SJCRH30 (cell line): ENCODE measurements around the gene RRP9. TPM values are rescaled to one million over a fixed set of nuclear protein-coding genes. Genes with fewer than 3 reads are reported as not detected.
"Not testable (repeated sequence)": the region's sequence is repeated elsewhere in the genome, so short reads cannot be mapped to it uniquely, and the experiment has no call there.

ENCODE experiments used
- DNase-seq, 2 experiments: peaks; one replicate each; pipeline ENCODE4 v3.0.0-alpha.2; 2015 to 2020
- H3K27ac ChIP-seq: fragments of 250-450 bp; sonication (Bioruptor Pico); 2 replicates; pipeline ENCODE4 v1.5.1; 2020; ENCODE audit warnings: mild to moderate bottlenecking, moderate library complexity
- H3K27me3 ChIP-seq: fragments of 250-450 bp; sonication (Bioruptor Pico); 2 replicates; pipeline ENCODE4 v1.5.1; 2020; ENCODE audit warnings: mild to moderate bottlenecking, moderate library complexity
- H3K36me3 ChIP-seq: fragments of 250-450 bp; sonication (Bioruptor Pico); 2 replicates; pipeline ENCODE4 v1.5.1; 2020; ENCODE audit warnings: mild to moderate bottlenecking, moderate library complexity
- H3K4me1 ChIP-seq: fragments of 250-450 bp; sonication (Bioruptor Pico); 2 replicates; pipeline ENCODE4 v1.5.1; 2020; ENCODE audit warnings: mild to moderate bottlenecking, moderate library complexity
- H3K4me3 ChIP-seq: fragments of 250-450 bp; sonication (Bioruptor Pico); 2 replicates; pipeline ENCODE4 v1.5.1; 2020; ENCODE audit warnings: mild to moderate bottlenecking, moderate library complexity
- H3K9me3 ChIP-seq: fragments of 250-450 bp; sonication (Bioruptor Pico); replicated peaks from 2 replicates; pipeline ENCODE4 v1.5.1; 2020; ENCODE audit warnings: mild to moderate bottlenecking, moderate library complexity
- total RNA-seq: library from RNA; depleted of rRNA; stranded (reverse); fragments of >200 nt; shearing (Covaris generic); gene quantifications from 2 replicates; pipeline ENCODE4 v1.2.3, GENCODE V29; 2014; rRNA removed

The RRP9 gene, protein sequence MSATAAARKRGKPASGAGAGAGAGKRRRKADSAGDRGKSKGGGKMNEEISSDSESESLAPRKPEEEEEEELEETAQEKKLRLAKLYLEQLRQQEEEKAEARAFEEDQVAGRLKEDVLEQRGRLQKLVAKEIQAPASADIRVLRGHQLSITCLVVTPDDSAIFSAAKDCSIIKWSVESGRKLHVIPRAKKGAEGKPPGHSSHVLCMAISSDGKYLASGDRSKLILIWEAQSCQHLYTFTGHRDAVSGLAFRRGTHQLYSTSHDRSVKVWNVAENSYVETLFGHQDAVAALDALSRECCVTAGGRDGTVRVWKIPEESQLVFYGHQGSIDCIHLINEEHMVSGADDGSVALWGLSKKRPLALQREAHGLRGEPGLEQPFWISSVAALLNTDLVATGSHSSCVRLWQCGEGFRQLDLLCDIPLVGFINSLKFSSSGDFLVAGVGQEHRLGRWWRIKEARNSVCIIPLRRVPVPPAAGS
- 31.7 and 42.1 TPM in 2 replicates for total RNA-seq

DNA sequence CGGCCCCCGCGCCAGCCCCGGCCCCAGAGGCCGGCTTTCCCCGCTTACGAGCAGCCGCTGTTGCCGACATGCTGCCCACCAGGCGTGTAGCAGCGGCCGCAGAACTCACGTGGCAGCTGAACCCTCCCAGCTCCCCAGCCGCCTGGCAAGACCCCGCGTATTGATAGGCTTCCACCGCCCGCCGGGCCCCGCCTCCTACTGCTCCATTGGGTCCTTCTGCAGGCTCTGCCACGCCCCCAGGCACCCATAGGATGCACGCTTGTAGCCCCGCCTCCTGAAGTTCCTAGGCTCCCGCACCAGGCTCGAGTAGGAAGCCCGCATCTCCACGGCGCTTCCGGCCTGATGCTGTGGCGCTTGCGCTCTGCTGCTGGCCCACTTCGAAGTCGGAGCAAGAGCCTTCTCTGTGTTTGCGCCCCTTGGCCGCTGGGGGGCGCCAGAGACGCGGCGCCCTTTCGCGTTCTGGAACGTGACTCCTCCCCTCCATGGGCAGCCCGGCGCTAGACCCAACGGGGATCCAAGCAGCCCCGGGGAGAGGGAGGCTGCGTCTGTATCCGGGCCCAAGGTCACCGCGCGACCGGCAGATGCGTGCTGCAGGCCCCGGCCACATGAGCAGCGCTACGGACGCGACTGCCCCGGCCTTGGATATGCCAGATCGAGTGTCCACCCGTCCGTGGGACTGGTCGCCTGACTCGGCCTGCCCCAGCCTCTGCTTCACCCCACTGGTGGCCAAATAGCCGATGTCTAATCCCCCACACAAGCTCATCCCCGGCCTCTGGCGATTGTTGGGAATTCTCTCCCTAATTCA is at the start of gene RRP9, which contains the start of gene PARP3:
Gene RRP9, minus strand, starts transcription at position 107 of the 805 bp plus-strand sequence. Its CDS starts 37 bp downstream, at position 70.
Gene PARP3, plus strand, starts transcription at position 566 of the 805 bp plus-strand sequence. CDS start 993 bp downstream, outside the sequence.
- H3K36me3 ChIP-seq = peaks cover 2% of the 10 kb centered on the region; the same call in 1 of the 2 replicates
- H3K27ac ChIP-seq = peak within 1 kb of the TSS; percentile 78
- H3K27me3 ChIP-seq = no peaks in the 10 kb centered on the region
- H3K4me3 ChIP-seq = peak within 1 kb of the TSS; percentile 79
- H3K9me3 ChIP-seq = no peaks in the 10 kb centered on the region
- peak; percentile 100 for DNase-seq
- 0 out of 2 replicates have a peak, but pooled peaks cover 7% of the 10 kb centered on the region for H3K4me1 ChIP-seq

DNA sequence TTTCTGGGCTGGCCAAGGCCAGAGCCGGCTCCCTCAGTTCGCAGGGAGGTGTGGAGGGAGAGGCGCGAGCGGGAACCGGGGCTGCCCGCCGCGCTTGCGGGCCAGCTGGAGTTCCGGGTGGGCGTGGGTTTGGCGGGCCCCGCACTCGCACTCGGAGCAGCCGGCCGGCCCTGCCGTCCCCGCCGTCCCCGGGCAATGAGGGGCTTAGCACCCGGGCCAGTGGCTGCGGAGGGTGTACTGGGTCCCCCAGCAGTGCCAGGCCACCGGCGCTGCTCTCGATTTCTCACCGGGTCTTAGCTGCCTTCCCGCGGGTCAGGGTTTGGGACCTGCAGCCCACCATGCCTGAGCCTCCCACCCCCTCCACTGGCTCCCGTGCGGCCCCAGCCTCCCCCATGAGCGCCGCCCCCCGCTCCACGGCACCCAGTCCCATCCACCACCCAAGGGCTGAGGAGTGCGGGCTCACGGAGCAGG is 48.8 kb upstream of the RRP9 start:
- H3K27me3 ChIP-seq, H3K4me3 ChIP-seq, H3K9me3 ChIP-seq, H3K4me1 ChIP-seq, H3K27ac ChIP-seq, DNase-seq: not testable (repeated sequence)
- peaks cover 34% of the 10 kb centered on the region for H3K36me3 ChIP-seq

DNA sequence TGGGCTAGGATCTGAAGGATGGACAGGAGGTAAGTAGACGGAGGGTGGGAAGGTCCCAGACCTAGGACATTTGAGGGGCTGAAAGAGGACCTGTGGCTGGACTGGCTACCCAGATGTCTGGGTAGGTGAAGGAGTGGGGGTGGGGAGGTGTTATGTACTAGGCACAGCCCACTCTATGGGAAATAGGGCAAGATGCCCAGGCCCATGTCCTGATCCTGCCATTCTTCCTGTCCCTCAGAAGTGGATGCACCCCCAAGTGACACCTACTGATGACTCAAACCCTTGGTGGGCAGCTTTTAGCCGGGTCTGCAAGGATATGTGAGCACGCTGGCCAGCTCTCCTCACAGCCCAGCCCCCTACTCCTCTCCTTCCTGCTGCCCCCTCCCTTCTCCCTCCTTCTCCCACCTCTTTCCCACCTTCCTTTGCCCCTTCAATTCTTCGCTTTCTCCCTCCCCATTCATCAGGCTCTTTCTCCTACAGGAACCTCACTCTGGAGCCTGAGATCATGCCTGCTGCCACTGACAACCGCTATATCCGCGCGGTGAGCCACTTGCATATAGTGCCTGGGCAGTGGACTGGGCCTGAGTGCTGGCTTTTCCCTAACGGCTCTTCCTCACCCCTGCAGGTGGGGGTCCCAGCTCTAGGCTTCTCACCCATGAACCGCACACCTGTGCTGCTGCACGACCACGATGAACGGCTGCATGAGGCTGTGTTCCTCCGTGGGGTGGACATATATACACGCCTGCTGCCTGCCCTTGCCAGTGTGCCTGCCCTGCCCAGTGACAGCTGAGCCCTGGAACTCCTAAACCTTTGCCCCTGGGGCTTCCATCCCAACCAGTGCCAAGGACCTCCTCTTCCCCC is 46.8 kb upstream of the RRP9 start:
- Histone ChIP-seq H3K4me3 (no peak overlapping the region), H3K9me3 (no peaks in the 10 kb centered on the region), H3K36me3 (peaks cover 16% of the 10 kb centered on the region), H3K27me3 (no peaks in the 10 kb centered on the region), H3K27ac (no peak overlapping the region), H3K4me1 (no peaks in the 10 kb centered on the region; the same call in 1 of the 2 replicates)
- DNase-seq = no peak

GRCh38 chr3:51987568-51987967 is 45.9 kb upstream of the RRP9 start:
- no peak for DNase-seq
- Histone ChIP-seq H3K9me3 (no peaks in the 10 kb centered on the region), H3K27me3 (no peaks in the 10 kb centered on the region), H3K27ac (no peak overlapping the region), H3K4me1 (no peaks in the 10 kb centered on the region; the same call in 1 of the 2 replicates), H3K36me3 (peaks cover 7% of the 10 kb centered on the region), H3K4me3 (no peak overlapping the region)

DNA sequence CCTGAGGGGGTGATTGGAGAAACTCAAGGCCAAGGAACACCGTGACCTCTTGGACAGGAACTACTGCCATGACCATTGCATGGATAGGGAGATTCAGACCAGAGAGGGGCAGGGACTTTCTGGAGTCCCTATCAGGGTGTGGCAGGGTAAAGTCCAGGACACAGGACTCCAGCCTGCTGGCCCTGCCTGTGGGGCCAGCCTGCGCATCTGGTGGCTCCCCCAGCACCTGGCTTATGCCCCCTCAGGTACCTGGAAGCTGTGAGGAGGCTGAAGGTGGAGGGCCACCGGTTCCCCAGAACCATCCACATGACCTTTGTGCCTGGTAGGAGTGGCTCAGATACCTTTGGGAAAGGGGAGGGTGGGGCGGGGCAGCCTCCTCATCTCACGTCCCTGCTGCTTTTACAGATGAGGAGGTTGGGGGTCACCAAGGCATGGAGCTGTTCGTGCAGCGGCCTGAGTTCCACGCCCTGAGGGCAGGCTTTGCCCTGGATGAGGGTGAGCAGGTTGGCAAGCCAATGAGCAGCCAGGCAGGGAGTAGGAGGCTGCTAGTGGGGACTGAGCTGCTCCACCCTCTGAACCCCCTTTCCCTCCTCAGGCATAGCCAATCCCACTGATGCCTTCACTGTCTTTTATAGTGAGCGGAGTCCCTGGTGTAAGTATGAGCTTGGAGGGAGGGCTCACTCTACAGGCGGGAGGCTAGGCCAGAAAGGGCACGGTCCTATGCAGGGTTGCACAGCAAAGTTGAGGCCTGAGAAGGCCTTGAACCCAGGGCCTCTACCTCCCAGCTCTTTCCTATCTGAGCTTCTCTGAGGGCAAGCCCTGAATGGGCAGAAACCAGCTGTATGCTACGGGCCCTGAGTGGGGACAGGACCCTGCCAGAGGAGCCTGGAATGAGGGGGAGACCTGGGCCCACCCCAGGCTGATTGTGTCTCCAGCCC is 44.6 kb upstream of the RRP9 start:
- H3K27me3 ChIP-seq = no peaks in the 10 kb centered on the region
- peaks cover 3% of the 10 kb centered on the region; the same call in 1 of the 2 replicates for H3K4me1 ChIP-seq
- no peaks in the 10 kb centered on the region for H3K9me3 ChIP-seq
- no peak overlapping the region for H3K27ac ChIP-seq
- H3K36me3 ChIP-seq = no peaks in the 10 kb centered on the region
- no peak overlapping the region for H3K4me3 ChIP-seq
- DNase-seq = no peak

DNA sequence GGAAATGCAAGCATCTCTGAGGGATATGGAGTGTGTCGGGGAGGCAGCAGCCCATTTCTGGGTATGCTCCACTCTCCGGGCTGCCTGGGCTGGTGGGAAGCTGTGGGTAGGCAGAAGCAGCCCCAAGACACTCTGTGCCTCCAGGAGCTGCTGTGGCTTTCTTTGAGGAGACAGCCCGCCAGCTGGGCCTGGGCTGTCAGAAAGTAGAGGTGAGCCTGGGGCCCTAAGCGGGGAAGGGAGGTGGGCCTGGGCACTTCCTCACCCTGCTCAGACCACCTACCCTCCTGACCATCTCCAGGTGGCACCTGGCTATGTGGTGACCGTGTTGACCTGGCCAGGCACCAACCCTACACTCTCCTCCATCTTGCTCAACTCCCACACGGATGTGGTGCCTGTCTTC is 43.4 kb upstream of the RRP9 start:
- Histone ChIP-seq H3K9me3 (no peaks in the 10 kb centered on the region), H3K4me3 (no peak overlapping the region), H3K36me3 (no peaks in the 10 kb centered on the region), H3K27me3 (no peaks in the 10 kb centered on the region), H3K4me1 (peaks cover 3% of the 10 kb centered on the region; the same call in 1 of the 2 replicates), H3K27ac (no peak overlapping the region)
- DNase-seq = no peak

- DNase-seq = no peak
- Histone ChIP-seq H3K4me1 (peaks cover 3% of the 10 kb centered on the region; the same call in 1 of the 2 replicates), H3K9me3 (no peaks in the 10 kb centered on the region), H3K27me3 (no peaks in the 10 kb centered on the region), H3K27ac (no peak overlapping the region; the same call in 1 of the 2 replicates), H3K4me3 (peak overlapping the region; percentile 60), H3K36me3 (no peaks in the 10 kb centered on the region)
Observed at GRCh38 chr3:51984269-51984647, 42.6 kb upstream of the RRP9 start.

DNA sequence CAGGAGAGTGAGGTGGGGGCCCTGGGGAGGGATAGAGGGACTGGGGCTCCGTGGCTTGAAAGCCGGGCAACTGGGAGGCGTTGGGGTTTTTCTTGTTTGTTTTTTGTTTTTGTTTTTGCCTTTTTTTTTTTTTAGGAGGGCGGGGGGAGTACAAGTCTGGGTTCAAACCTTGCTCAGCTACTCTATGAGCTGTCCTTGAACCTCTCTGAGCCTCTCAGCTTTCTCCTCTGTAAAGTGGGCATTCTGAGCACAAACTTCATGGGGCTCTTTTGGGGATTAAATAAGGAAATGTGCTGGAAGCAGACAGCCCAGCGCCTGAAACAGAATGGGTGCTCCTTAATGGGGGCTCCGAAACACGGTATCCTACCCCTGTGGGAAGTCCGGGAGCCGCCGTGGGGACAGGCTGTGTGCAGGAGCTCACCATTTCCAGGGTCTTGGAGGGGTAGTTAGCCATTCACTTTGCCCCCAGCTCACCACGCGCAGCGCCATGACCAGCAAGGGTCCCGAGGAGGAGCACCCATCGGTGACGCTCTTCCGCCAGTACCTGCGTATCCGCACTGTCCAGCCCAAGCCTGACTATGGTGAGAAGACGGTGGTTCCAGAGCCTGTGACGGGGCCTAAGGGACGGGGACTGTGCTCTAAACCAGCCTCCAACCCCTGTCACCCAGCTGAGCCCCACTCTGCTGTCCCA is 42.0 kb upstream of the RRP9 start:
- no peaks in the 10 kb centered on the region for H3K27me3 ChIP-seq
- H3K9me3 ChIP-seq = no peaks in the 10 kb centered on the region
- DNase-seq = no peak
- peaks cover 3% of the 10 kb centered on the region; the same call in 1 of the 2 replicates for H3K4me1 ChIP-seq
- H3K36me3 ChIP-seq = no peaks in the 10 kb centered on the region
- H3K27ac ChIP-seq = peak overlapping the region; percentile 64
- peak overlapping the region; percentile 60 for H3K4me3 ChIP-seq

- no peaks in the 10 kb centered on the region for H3K9me3 ChIP-seq
- H3K4me1 ChIP-seq = peaks cover 3% of the 10 kb centered on the region; the same call in 1 of the 2 replicates
- H3K4me3 ChIP-seq = peak within 1 kb of the TSS; percentile 60
- peak within 1 kb of the TSS; percentile 64 for H3K27ac ChIP-seq
- peak; percentile 78 to 81 for DNase-seq
- H3K36me3 ChIP-seq = no peaks in the 10 kb centered on the region
- no peaks in the 10 kb centered on the region for H3K27me3 ChIP-seq
Observed at GRCh38 chr3:51982838-51983577, 41.3 kb upstream of the RRP9 start, which contains the start of gene ACY1. TSS of gene ACY1 (plus strand) at chr3:51983535. CDS start at chr3:51984065, 530 bp downstream.

GRCh38 chr3:51982352-51982837 is 40.7 kb upstream of the RRP9 start:
- DNase-seq = peak; percentile 54 to 66

DNA sequence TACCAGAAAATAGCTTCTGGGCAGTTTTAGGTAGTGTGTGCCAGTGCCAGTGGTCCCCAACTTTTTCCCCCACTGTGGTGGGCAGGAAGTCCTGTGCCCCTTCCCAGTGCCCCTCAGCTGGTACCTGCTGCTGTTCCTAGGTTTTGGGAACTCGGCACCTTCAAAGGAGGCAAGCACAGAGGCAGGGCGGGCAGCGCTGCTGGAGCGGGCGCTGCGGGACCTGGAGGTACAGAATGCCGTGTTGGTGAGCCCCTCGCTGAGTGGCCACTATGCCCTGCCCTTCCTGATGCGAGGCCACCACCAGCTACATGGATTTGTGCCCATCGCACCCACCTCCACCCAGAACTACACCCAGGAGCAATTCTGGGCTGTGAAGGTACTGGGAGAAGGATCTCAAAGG is 38.5 kb upstream of the RRP9 start:
- DNase-seq = no peak
- no peak overlapping the region for H3K27ac ChIP-seq
- H3K27me3 ChIP-seq = no peaks in the 10 kb centered on the region
- H3K4me1 ChIP-seq = peaks cover 13% of the 10 kb centered on the region; the same call in 1 of the 2 replicates
- H3K9me3 ChIP-seq = no peaks in the 10 kb centered on the region
- no peaks in the 10 kb centered on the region for H3K36me3 ChIP-seq
- no peak overlapping the region for H3K4me3 ChIP-seq

More at GRCh38 chr3:51982352-51982837, 40.7 kb upstream of the RRP9 start:
- Histone ChIP-seq H3K27me3 (no peaks in the 10 kb centered on the region), H3K4me3 (peak overlapping the region; percentile 60), H3K4me1 (peaks cover 3% of the 10 kb centered on the region; the same call in 1 of the 2 replicates), H3K9me3 (no peaks in the 10 kb centered on the region), H3K36me3 (no peaks in the 10 kb centered on the region), H3K27ac (peak overlapping the region; percentile 64)

- no peaks in the 10 kb centered on the region for H3K36me3 ChIP-seq
- no peaks in the 10 kb centered on the region for H3K9me3 ChIP-seq
- H3K4me3 ChIP-seq = no peak overlapping the region
- DNase-seq = no peak
- H3K27ac ChIP-seq = no peak overlapping the region
- H3K27me3 ChIP-seq = no peaks in the 10 kb centered on the region
- peaks cover 13% of the 10 kb centered on the region; the same call in 1 of the 2 replicates for H3K4me1 ChIP-seq
Observed at GRCh38 chr3:51978143-51978502, 36.4 kb upstream of the RRP9 start.
